A549 treated with CpdA at 1 μM for 4 hours (cell line): ENCODE results near the gene HLA-DOA. TPM values are rescaled to one million over a fixed set of nuclear protein-coding genes. Genes with fewer than 3 reads are reported as not detected.

ENCODE experiments used
- total RNA-seq: library from RNA; stranded (reverse); fragments of 200-300 nt; extraction: Qiagen RNA extraction; gene quantifications from 5 replicates; pipeline ENCODE4 v1.2.3, GENCODE V29; 2022; ENCODE audit warnings: low read depth

HLA-DOA gene
- total RNA-seq, result not detected in 5 replicates

DNA sequence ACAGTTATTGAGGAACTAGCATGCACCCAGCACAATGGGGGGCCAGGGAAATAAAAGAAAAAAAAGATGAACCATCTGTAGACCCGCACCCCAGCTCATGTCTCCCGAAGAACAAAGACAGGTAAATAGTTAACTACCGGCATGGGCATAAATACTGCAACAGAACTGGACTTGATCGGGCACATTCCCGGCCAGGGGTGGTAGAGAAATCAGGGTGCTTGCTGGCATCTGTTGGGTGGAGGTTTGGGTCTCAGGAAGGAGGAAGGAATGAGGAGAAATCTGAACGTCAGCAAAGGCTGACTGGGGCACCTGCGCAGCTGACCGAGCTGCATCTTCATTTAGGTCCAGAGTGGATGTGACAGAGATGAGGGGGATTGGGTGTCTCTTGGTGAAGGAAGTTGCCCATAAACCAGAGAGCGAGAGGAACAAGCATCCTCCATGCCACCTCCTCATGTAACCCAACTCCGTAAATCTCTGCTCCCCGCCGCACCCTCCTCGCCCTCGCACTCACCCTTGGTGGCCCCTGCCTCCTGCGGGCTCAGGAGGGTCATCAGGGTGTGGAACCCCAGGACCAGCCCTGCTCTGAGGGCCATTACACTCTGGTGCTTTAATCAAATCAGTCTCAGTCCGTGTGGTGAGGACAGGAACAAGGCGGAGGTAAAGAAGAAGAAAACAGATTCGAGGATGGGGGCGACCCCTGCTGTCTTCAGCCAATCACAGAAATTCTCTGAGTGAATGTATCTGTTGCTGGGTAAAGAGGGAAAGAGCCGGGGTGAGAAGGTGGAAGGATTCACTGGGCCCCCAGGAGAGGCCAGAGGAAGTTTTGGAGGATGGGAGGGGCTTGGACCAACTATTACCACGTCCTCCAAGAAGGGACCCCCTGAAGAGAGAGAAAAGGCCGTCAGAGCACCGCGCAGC is at the start of gene HLA-DOA:
TSS of gene HLA-DOA (minus strand) at position 648 of the 918 bp plus-strand sequence.

DNA sequence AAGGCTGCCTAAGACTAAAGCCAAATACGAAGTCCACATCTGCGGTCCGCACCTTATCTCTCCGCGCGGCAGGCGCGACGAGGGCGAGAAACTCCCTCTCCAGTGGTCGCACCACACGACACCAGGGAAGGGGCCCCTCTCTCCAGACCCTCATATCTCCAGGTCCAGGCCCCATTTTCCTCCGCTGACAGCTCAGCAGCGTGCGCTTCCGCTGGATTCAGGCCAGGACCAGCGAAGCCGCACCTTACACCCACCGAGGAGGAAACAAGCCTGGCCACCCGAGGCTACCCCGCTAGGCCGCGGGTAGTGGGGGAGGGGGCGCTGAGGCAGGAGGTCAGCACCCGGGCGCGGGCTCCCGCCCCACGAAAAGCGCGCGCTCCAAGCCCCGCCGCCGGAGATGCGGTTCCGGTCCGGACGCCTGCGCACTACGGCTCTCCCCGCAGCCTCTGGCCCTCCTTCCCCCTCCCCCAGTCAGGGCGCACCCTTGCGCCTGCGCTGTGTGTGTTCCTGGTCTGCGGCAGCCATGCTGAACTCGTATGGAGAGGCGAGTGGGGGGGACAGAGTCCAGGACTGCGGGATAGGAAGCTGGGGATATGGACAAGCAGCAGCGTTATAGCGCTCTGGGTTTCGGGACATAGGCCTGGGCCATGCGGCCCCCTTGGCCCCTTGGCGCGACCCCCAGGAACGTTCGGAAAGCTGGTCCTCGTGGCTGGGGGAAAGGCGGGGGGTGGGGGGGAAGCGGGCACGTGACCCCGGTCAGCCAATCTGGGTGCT is 41.1 kb downstream of the HLA-DOA start, which contains the start of gene BRD2:
TSS of gene BRD2 (plus strand) at position 502 of the 774 bp plus-strand sequence. CDS start 4,305 bp downstream, outside the sequence.

Other genes with a start within 250 kb of the HLA-DOA start
- gene HLA-DQB2, start 246.1 kb downstream of the HLA-DOA start, total RNA-seq, result not detected in 5 replicates
- 0.10 to 0.29 TPM (median 0.22 TPM) in 3 of 5 replicates, not detected in the others for gene HLA-DOB, start 192.6 kb downstream of the HLA-DOA start, total RNA-seq
- 15.5 to 24.9 TPM (median 20.7 TPM) in 5 replicates for gene TAP2, start 170.9 kb downstream of the HLA-DOA start, total RNA-seq
- gene PSMB8, start 165.5 kb downstream of the HLA-DOA start, total RNA-seq, result 18.8 to 23.8 TPM (median 19.6 TPM) in 5 replicates
- 32.7 to 36.3 TPM (median 35.2 TPM) in 5 replicates for gene TAP1, start 155.9 kb downstream of the HLA-DOA start, total RNA-seq
- gene PSMB9, start 155.4 kb downstream of the HLA-DOA start, total RNA-seq, result 15.7 to 22.6 TPM (median 17.9 TPM) in 5 replicates
- 0.96 to 2.3 TPM (median 1.8 TPM) in 5 replicates for gene HLA-DMB, start 68.6 kb downstream of the HLA-DOA start, total RNA-seq
- gene HLA-DMA, start 56.5 kb downstream of the HLA-DOA start, total RNA-seq, result 2.4 to 3.8 TPM (median 3.0 TPM) in 5 replicates
- 135 to 175 TPM (median 143 TPM) in 5 replicates for gene BRD2, start 41.0 kb downstream of the HLA-DOA start, total RNA-seq
- gene HLA-DPA1, start 64.1 kb upstream of the HLA-DOA start, total RNA-seq, result not detected in 5 replicates
- not detected in 5 replicates for gene HLA-DPB1, start 66.4 kb upstream of the HLA-DOA start, total RNA-seq
- 0.76 to 1.2 TPM (median 0.82 TPM) in 5 replicates for gene COL11A2, start 182.9 kb upstream of the HLA-DOA start, total RNA-seq
- 17.7 to 24.3 TPM (median 22.1 TPM) in 5 replicates for gene RXRB, start 191.1 kb upstream of the HLA-DOA start, total RNA-seq
- 115 to 124 TPM (median 121 TPM) in 5 replicates for gene SLC39A7, start 191.3 kb upstream of the HLA-DOA start, total RNA-seq
- 13.2 to 15.8 TPM (median 14.3 TPM) in 5 replicates for gene HSD17B8, start 195.1 kb upstream of the HLA-DOA start, total RNA-seq
- gene RING1, start 198.9 kb upstream of the HLA-DOA start, total RNA-seq, result 18.0 to 27.4 TPM (median 24.9 TPM) in 5 replicates